CD4-positive, alpha-beta T cell treated with Interleukin-12 subunit alpha and Interleukin-12 subunit beta, for 1 hour (primary cell): Measurements from ENCODE around the gene DOCK4.

ENCODE experiments used
- DNase-seq: peaks from one replicate; pipeline ENCODE4 v3.0.0-alpha.2; 2020

DOCK4 gene

GRCh38 chr7:111682588-111683340, 523.4 kb downstream of the DOCK4 start:
- DNase-seq, result no peak

- DNase-seq, result no peak
These were observed 525.0 kb downstream of the DOCK4 start for GRCh38 chr7:111681242-111681641.

- no peak for DNase-seq
These were observed 527.2 kb downstream of the DOCK4 start for GRCh38 chr7:111678986-111679385.

GRCh38 chr7:111678281-111678680, 527.9 kb downstream of the DOCK4 start:
- no peak for DNase-seq

GRCh38 chr7:111677848-111678247, 528.4 kb downstream of the DOCK4 start:
- DNase-seq, result no peak

- no peak for DNase-seq
These were observed 529.4 kb downstream of the DOCK4 start for GRCh38 chr7:111676811-111677210.
